ENCODE measurements around the gene PITX1. TPM values are rescaled to one million over a fixed set of nuclear protein-coding genes. Genes with fewer than 3 reads are reported as not detected.
A peak's percentile ranks its signal among the peaks of the same experiment; 100 is the strongest.
"Not testable (repeated sequence)": the region's sequence is repeated elsewhere in the genome, so short reads cannot be mapped to it uniquely, and the experiment has no call there.

Gene PITX1
- total RNA-seq (2014; rRNA removed; shearing (Covaris generic)) = 38.6 and 52.2 TPM in 2 replicates
- 43.8 and 44.8 TPM in 2 replicates for polyA plus RNA-seq (2015; cell fraction: cytosol; rRNA removed)
- 21.6 and 25.4 TPM in 2 replicates for polyA plus RNA-seq (2015; cell fraction: nucleus; rRNA removed)

DNA sequence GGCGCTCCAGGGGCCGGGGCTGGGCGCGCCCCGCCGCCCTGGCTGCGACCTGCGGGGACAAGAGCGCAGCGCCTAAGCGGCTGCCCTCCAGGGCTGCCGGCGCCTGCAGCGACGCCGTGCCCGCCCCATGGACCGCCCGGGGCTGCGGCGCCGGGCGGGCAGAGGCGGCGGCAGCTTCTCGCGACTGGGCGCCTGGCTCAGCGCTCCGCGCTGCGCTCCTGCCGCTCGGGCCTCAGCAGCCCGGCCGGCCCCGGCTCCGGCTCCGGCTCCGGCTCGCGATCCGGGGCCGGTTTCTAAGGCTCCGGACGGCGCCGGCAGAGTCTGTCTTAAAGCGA lies at the start of gene PITX1:
PITX1 (minus strand) TSS at position 328 of the 335 bp plus-strand sequence. CDS start 347 bp downstream, outside the sequence.
- DNase-seq (ENCODE audit: low read depth) = no peak

- not testable (repeated sequence) for DNase-seq (ENCODE audit: low read depth)
These were observed 49.3 kb upstream of the PITX1 start for GRCh38 chr5:135083334-135083733.

- no peak for DNase-seq (ENCODE audit: low read depth)
These were observed 47.2 kb upstream of the PITX1 start for GRCh38 chr5:135081240-135081639.

DNA sequence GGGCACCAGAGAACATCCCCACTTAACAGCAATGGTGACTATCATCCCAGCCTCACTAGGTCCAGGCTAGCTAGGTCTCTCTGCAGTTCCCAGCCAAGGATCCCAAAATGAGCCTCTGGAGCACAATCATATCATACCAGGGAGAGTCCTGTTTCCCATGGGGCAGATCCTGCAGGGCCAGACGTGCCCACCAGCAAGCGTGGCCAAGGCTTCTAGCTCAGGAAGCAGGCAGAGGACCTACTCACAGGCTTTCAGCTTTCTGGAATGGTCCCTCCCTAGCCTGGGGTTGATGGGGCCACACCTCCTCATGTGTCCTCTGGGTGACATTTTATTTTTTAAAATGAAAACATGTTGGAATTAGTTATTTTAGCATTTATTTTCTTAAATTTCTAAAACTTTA lies 45.7 kb upstream of the PITX1 start:
- DNase-seq (ENCODE audit: low read depth) = no peak

DNA sequence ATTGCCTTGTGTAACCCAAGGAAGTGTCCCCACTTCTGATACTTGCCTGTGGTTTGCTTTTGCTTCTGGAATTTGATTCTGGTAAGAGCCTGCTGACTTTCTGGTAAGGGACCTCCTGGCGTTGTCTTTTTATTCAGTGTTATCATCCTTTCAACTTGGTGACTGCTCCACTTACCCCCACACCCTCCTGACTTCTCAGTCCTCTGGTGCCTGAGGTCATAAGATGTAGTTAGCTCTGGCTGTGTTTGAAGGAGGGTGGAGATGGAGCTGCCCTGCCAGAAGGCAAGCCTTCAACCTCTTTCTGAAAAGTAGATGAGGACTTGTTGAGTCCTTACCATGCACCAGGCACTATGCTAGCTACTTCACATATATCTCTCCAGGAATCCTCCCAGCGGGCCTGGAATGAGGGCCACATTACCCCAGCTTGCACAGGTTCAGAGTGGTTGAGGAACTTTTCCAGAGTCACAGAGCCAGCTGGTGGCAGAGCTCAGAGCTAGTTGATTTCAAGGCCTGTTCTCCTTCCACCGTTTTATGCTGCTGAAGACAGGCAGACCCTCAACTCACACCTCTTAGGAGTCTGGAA lies 45.2 kb upstream of the PITX1 start:
- DNase-seq (ENCODE audit: low read depth) = no peak

GRCh38 chr5:135076801-135077200 lies 42.8 kb upstream of the PITX1 start:
- DNase-seq (ENCODE audit: low read depth) = no peak

GRCh38 chr5:135076051-135076491 lies 42.0 kb upstream of the PITX1 start:
- peak; percentile 71 for DNase-seq (ENCODE audit: low read depth)

DNA sequence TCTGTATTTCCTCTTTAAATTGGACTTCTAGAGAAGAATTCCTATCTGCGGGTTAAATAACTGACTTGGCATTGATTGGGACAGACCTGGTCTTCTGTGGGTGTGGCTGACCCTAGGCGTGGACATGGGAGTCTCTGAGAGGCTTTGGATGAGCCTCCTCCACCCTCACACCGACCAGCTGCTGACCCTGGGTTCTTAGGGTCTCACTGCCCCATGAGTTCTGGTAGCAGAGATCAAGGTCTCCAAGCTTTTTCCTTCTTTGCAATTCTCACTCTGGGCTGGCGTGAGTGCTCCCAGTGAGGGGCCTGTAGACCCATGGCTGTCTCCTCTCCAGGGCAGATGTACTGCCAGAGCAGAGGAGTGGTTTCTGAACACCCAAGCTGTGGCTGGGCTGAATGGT lies 41.6 kb upstream of the PITX1 start:
- no peak for DNase-seq (ENCODE audit: low read depth)

- DNase-seq (ENCODE audit: low read depth) = peak; percentile 68
These were observed 39.8 kb upstream of the PITX1 start for GRCh38 chr5:135073761-135074345.

- no peak for DNase-seq (ENCODE audit: low read depth)
These were observed 38.6 kb upstream of the PITX1 start for GRCh38 chr5:135072387-135073281.

GRCh38 chr5:135071311-135071710 lies 37.3 kb upstream of the PITX1 start:
- DNase-seq (ENCODE audit: low read depth) = no peak

DNA sequence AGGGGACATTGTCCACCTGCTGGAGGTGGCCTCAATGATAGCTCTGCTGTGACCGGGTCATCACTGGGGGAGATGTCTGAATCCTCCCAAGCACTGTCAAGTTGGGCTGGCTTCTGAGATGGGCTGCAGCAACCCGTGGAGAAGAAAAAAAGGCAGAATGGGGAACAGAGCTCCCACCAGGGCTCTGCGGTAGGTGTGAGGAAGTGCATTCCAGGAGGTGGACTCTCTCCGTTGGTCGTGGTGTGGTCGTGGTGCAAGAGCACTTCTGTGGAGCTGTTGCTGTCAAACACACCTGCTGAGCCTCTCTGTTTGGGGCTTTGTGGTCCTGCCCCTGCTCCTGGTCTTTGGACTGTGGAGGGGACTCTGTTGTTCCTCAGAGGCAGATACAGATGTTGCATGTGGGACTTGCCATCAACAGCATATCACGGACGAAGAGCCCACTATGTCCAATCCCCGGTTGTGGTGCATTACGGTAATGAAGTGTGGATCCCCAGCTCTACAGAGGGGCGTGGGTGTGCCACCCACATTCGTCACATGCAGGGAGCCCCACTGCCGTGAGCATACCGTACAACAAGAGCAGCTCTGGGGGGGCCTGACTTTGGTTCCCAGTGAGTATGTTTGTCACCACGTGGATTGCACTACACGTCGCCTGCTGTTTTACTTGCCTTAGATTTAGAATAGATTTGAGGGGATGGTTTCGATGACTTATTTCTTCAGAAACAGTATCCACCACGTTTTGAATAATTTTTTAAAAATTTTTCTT lies 36.0 kb upstream of the PITX1 start:
- DNase-seq (ENCODE audit: low read depth) = no peak

GRCh38 chr5:135069016-135069770 lies 35.2 kb upstream of the PITX1 start:
- DNase-seq (ENCODE audit: low read depth) = no peak

GRCh38 chr5:135067587-135067986 lies 33.6 kb upstream of the PITX1 start:
- DNase-seq (ENCODE audit: low read depth) = no peak

DNA sequence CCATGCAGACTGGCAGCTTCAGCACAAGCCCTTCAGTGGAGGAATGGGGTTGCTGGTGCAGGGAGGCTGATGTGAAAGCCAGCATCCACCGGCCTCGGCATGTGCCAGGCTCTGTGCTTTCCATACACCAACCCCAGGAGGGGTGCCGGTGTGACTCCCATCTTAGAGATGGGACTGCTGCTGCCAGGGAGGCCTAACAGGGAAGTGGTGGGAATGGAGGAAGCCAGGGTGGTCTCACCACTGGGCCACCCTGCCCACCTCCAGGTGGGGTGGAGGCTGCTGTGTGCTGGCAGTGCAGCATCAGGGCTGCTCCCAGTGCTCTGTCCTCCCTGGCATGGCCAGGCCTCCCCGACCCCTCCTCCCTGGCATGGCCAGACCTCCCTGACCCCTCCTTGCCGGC lies 32.8 kb upstream of the PITX1 start:
- DNase-seq (ENCODE audit: low read depth) = no peak

DNA sequence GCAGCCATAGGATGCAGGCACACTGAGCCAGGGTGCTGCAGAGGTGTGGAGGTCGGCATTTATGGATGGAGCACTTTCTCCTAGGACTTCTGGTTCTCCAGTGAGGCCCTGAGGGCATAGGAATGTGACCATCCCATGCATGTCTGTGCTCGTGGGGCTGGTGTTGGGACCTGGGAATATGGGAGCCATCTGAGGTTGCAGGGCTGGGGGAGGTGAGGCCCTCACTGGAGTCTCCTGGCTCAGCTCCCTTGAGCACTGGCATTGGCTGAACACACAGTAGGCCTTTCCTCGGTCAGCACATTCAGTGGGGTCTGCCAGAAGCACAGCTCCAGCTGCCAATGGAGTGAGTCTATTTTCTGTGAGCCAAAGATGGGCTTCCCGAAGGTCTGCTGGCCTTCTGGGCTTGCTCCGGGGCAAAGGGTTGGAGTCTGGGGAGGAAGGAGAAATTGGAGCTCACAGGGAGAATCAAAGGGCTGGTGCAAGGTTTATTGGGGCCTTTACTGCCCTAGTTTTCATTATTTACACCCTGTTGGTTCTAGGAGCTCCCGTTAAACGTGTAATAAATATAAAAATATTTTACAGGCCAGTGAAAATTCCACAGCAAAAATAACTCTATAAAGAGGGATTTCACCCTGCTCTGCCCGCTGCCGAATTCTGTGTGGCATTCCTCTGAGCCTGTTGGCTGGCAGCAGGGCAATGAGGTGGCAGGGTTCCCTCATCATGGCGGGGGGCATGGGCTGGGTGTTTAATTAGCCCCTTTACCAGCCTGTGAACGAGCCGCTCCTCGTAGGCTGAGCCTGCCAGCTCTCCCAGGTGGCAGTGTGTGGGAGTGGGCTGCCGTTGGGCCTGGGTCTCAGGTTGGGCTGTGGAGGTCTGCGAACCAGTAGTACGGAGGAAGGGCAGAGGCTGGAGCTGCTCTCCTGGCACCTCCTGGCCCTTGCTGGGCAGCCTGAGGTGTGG lies 31.6 kb upstream of the PITX1 start:
- no peak for DNase-seq (ENCODE audit: low read depth)

DNA sequence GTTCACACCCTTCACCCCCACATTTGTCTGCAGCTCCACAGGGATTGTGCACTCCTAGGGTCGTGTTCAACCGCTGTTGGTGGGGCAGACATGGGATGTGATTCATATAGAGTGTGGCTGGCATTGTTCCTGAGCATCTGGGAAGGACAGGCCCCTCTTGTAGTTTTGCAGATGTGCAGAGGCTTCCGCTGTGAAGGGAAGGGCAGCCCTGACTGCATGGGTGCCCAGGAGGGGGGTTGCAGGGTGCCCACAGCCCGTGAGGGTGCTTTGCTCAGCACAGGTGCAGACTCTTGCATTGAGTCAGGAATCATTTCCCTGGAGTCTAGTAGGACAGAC lies 30.2 kb upstream of the PITX1 start:
- DNase-seq (ENCODE audit: low read depth) = no peak

GRCh38 chr5:135063511-135064234 lies 29.6 kb upstream of the PITX1 start:
- no peak for DNase-seq (ENCODE audit: low read depth)

GRCh38 chr5:135063056-135063445 lies 29.0 kb upstream of the PITX1 start:
- DNase-seq (ENCODE audit: low read depth) = no peak

All from HT1080 (cell line).